Measurements from ENCODE around the gene PAQR8. TPM values are rescaled to one million over a fixed set of nuclear protein-coding genes. Genes with fewer than 3 reads are reported as not detected.

PAQR8 gene
- total and polyA plus RNA-seq, 2 of the 13 experiments (the other 11 are each of a cell fraction or from before 2014, with no cell fraction given): 37.7 to 50.7 TPM

- TF ChIP-seq PRDM10 (CRISPR knock-in tag; IDR thresholded peaks at IDR 0.05; ENCODE audit: low read depth) (0 out of 2 replicates have a peak, but pooled peaks have one; percentile 11), NR2F6 (IDR thresholded peaks at IDR 0.05) (no peak), NR2F6 (CRISPR knock-in tag; IDR thresholded peaks at IDR 0.05) (peak; percentile 91), E2F1 (CRISPR knock-in tag; IDR thresholded peaks at IDR 0.05) (no peak), HNRNPLL (IDR thresholded peaks at IDR 0.05; ENCODE audit: low read depth, low read length, poor library complexity, severe bottlenecking) (no peak), TFAP4 (IDR thresholded peaks at IDR 0.05; ENCODE audit: borderline replicate concordance, low read depth) (no peak), IRF9 (CRISPR knock-in tag; IDR thresholded peaks at IDR 0.05; ENCODE audit: borderline replicate concordance) (no peak), FOXA3 (CRISPR knock-in tag; IDR thresholded peaks at IDR 0.05) (peak; percentile 32; the same call in 1 of the 2 replicates), ZNF740 (CRISPR knock-in tag; IDR thresholded peaks at IDR 0.05) (no peak), ZNF781 (CRISPR knock-in tag; IDR thresholded peaks at IDR 0.05; ENCODE audit: borderline replicate concordance, not compliant biosample characterization) (no peak), ZSCAN22 (CRISPR knock-in tag; IDR thresholded peaks at IDR 0.05) (no peak), ZNF446 (CRISPR knock-in tag; IDR thresholded peaks at IDR 0.05) (no peak), ERF (CRISPR knock-in tag; IDR thresholded peaks at IDR 0.05) (no peak), ZNF10 (CRISPR knock-in tag; IDR thresholded peaks at IDR 0.05; ENCODE audit: borderline replicate concordance, low read depth) (no peak), ZC3H4 (CRISPR knock-in tag; IDR thresholded peaks at IDR 0.05; ENCODE audit: borderline replicate concordance) (no peak), ESRRA (CRISPR knock-in tag; IDR thresholded peaks at IDR 0.05; ENCODE audit: low read depth) (peak; percentile 99), BCLAF1 (IDR thresholded peaks at IDR 0.05) (no peak), IKZF4 (CRISPR knock-in tag; IDR thresholded peaks at IDR 0.05; ENCODE audit: borderline replicate concordance, low read depth, not compliant biosample characterization) (no peak)
These were observed 1.4 kb downstream of the PAQR8 start (continued) for GRCh38 chr6:52363228-52363867.
